Peyer's patch (tissue), 4 donors: ENCODE results near the gene WDR1. TPM values are rescaled to one million over a fixed set of nuclear protein-coding genes. Genes with fewer than 3 reads are reported as not detected.

Source experiments
- DNase-seq, 3 donors: peaks; one replicate each; pipeline ENCODE4 v3.0.0-alpha.2; 2017 to 2019
- H3K27ac ChIP-seq, 4 donors: fragments of 200-600 bp; sonication (generic); one replicate each; pipeline ENCODE4 v1.5.1; 2016 to 2019
- H3K27me3 ChIP-seq, 2 donors: fragments of 200-600 bp; sonication (generic); one replicate each; pipeline ENCODE4 v1.5.1; 2019
- H3K36me3 ChIP-seq, 3 donors: fragments of 200-600 bp; sonication (generic); one replicate each; pipeline ENCODE4 v1.5.1; 2016 to 2019
- H3K4me1 ChIP-seq, 4 donors: fragments of 200-600 bp; sonication (generic); one replicate each; pipeline ENCODE4 v1.5.1; 2016 to 2019
- H3K4me3 ChIP-seq, 4 donors: fragments of 200-600 bp; sonication (generic); 1 replicate in 3 of 4; 2 replicates in 1 of 4; pipeline ENCODE4 v1.5.1; 2016 to 2019; ENCODE audit warnings: mild to moderate bottlenecking in 1 of 4
- H3K9me3 ChIP-seq, 4 donors: fragments of 200-600 bp; sonication (generic); one replicate each; pipeline ENCODE4 v1.5.1; 2016 to 2019; ENCODE audit warnings: mild to moderate bottlenecking in 1 of 4
- POLR2A ChIP-seq, 2 donors: fragments of 450-650 bp; IDR thresholded peaks; one replicate each; pipeline ENCODE4 v1.5.1; 2017; ENCODE audit warnings: antibody characterized with exemption in 2 of 2, mild to moderate bottlenecking in 2 of 2, moderate library complexity in 2 of 2
- total RNA-seq, 4 donors: library from RNA; depleted of rRNA; stranded (reverse); fragments of >200 nt; gene quantifications; one replicate each; pipeline ENCODE4 v1.1.0, GENCODE V29; 2016
- TF ChIP-seq, protein P1 (sequence below), 6 experiments: fragments of 450-650 bp in 4 of 6; fragments of 200-600 bp in 2 of 6; sonication (generic) in 1 of 6; IDR thresholded peaks; one replicate each; pipeline ENCODE4 v1.5.1; 2017 to 2019; ENCODE audit warnings: antibody characterized with exemption in 6 of 6, mild to moderate bottlenecking in 3 of 6, moderate library complexity in 1 of 6

The WDR1 gene
- total RNA-seq, 4 donors from 2014 or later, result 170 to 192 (median 180) TPM

DNA sequence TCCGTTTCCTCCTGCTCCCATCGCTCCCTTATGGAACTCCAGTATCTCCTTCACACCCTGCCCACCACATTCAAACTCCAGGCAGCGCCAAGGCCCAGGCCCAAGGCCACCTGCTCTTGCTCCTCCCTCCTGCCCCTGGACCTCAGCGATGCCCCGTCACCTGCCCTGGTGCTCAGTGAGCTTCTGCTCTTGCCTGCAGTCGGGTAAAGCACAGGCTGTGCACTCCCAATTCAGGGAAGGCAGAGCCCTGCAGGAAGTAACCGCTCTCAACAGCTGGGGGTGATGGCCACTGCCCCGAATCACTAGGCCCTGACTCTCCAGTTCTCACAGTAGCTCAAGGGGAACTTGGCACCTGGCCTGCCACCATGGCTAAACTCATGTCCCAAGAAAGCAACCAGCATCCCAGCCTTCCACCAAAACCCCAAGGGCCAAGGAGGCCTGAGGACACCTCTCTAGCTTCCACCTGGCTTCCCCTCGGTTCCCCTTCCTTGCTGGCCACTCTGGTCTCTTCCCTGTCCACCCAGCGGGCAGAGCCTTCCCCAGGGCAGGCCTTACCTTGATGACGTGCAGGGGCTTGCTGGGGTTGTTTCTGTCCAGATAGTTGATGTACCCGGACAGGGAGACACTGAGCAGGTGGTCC, 29.3 kb downstream of the WDR1 start:
- H3K27ac ChIP-seq, result no peak overlapping the region
- peaks cover 0 to 92% (median 0%) of the 10 kb centered on the region in 3 donors for H3K36me3 ChIP-seq
- peaks cover 0 to 40% (median 4%) of the 10 kb centered on the region in 4 donors for H3K4me1 ChIP-seq
- no peaks in the 10 kb centered on the region for H3K9me3 ChIP-seq
- peak in 1 of 3 donors; percentile 43 for DNase-seq
- no peaks in the 10 kb centered on the region for H3K27me3 ChIP-seq
- TF ChIP-seq POLR2A (IDR thresholded peaks at IDR 0.05), result no peak
- TF ChIP-seq, protein P1, sequence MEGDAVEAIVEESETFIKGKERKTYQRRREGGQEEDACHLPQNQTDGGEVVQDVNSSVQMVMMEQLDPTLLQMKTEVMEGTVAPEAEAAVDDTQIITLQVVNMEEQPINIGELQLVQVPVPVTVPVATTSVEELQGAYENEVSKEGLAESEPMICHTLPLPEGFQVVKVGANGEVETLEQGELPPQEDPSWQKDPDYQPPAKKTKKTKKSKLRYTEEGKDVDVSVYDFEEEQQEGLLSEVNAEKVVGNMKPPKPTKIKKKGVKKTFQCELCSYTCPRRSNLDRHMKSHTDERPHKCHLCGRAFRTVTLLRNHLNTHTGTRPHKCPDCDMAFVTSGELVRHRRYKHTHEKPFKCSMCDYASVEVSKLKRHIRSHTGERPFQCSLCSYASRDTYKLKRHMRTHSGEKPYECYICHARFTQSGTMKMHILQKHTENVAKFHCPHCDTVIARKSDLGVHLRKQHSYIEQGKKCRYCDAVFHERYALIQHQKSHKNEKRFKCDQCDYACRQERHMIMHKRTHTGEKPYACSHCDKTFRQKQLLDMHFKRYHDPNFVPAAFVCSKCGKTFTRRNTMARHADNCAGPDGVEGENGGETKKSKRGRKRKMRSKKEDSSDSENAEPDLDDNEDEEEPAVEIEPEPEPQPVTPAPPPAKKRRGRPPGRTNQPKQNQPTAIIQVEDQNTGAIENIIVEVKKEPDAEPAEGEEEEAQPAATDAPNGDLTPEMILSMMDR (IDR thresholded peaks at IDR 0.05), result no peak
- H3K4me3 ChIP-seq, result no peak overlapping the region

GRCh38 chr4:10086506-10087120, 30.0 kb downstream of the WDR1 start:
- peak in 2 of 3 donors; percentile 35 to 40 for DNase-seq
- peaks cover 0 to 35% (median 4%) of the 10 kb centered on the region in 4 donors for H3K4me1 ChIP-seq
- no peaks in the 10 kb centered on the region for H3K9me3 ChIP-seq
- TF ChIP-seq POLR2A (IDR thresholded peaks at IDR 0.05), result no peak
- TF ChIP-seq, protein P1 (IDR thresholded peaks at IDR 0.05), result no peak
- H3K27ac ChIP-seq, result no peak overlapping the region
- peaks cover 0 to 92% (median 0%) of the 10 kb centered on the region in 3 donors for H3K36me3 ChIP-seq
- no peak overlapping the region for H3K4me3 ChIP-seq
- no peaks in the 10 kb centered on the region for H3K27me3 ChIP-seq

DNA sequence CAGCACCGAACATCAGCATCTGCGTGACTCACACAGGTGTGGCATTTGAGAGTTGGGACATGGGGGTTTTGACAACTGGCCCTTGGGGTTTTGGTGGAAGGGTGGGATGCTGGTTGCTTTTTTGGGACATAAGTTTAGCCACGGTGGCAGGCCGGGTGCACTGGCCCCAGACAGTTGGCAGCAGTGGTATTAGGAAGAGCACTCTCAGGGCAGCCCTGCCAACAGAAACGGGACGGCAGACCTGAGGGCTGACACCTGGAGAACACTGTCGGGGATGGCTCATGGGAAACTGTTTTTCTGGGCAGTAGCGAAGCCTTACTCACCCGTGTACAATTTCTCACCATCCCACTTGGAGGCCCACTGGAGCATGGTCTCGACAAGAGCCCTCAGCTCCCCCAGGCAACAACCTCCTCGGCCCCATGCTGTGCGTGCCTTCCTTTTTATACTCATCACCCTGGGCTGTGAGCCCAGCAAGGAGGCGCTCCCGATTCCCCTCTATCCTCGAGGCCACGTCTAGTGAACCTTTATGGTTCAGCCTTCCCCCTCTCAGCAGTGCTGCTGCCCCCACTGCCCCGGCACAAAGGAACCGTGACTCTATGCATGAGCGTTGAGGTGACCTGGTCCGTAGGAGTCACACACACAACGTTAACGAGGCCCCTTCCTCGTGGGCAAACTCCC, 30.6 kb downstream of the WDR1 start:
- H3K27me3 ChIP-seq, result no peaks in the 10 kb centered on the region
- DNase-seq, result peak in 2 of 3 donors; percentile 29 to 39
- H3K27ac ChIP-seq, result peak overlapping the region in 1 of 4 donors; percentile 22
- H3K9me3 ChIP-seq, result no peaks in the 10 kb centered on the region
- no peak overlapping the region for H3K4me3 ChIP-seq
- TF ChIP-seq, protein P1 (IDR thresholded peaks at IDR 0.05), result no peak
- TF ChIP-seq POLR2A (IDR thresholded peaks at IDR 0.05), result no peak
- H3K4me1 ChIP-seq, result peaks cover 0 to 29% (median 4%) of the 10 kb centered on the region in 4 donors
- H3K36me3 ChIP-seq, result peaks cover 0 to 92% (median 0%) of the 10 kb centered on the region in 3 donors

DNA sequence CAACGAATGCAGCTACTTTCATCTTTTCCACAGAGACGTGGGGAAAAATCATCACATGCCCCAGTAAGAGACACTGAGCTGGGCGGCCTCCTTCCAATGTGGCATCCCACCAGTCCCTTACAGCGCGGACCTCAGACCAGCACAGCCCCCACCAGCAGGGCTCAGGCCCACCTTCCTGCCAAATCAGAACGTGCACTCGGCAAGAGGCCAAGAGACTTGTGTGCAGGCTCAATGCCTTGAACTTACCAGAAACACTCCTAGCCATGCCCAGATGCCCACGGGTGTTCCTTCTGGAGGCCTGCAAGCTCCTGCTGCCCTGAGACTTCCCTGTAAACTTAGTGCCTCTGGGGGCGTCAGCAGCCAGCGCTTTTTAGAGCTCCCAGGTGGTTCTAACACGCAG, 31.2 kb downstream of the WDR1 start:
- peak in 1 of 3 donors; percentile 40 for DNase-seq
- Histone ChIP-seq H3K36me3 (peaks cover 0 to 92% (median 0%) of the 10 kb centered on the region in 3 donors), H3K9me3 (no peaks in the 10 kb centered on the region), H3K27ac (peak overlapping the region in 1 of 4 donors; percentile 22), H3K4me1 (peaks cover 0 to 23% (median 4%) of the 10 kb centered on the region in 4 donors), H3K27me3 (no peaks in the 10 kb centered on the region), H3K4me3 (no peak overlapping the region)
- TF ChIP-seq, protein P1 (IDR thresholded peaks at IDR 0.05), result no peak
- TF ChIP-seq POLR2A (IDR thresholded peaks at IDR 0.05), result no peak

DNA sequence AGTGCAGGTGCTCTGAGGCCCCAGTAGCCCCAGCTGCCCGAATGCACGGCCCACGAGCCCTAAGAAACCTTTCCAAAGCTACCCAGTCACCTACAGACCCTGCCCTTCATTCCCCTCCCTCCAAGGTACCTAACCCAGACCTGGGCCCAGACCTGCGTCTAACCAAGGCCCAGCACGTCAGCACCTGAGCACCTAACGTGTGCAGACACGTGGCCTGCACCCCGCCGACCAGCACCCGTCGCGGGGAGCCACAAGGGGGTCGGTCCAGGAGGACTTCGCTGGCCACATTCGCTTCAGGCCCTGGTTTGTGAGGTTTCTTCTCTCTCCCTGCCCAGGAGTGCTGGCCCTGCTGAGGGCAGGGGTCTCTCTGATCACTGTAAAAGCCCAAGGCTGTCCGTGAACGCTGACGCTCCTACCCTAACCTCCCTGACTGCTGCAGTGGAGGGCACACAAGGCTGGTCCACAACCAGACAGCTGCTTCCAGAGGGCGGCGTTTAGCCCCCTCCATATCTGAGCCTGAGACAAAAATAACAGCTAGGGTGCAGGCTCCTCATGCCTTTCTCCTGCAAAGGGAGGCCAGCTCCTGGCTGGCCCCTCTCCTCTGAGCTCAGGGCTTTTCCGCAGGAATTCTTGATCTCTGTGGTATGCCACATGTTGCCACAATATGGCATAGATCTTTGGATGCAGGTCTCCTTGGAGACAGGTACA, 31.8 kb downstream of the WDR1 start:
- Histone ChIP-seq H3K27ac (peak overlapping the region in 1 of 4 donors; percentile 28), H3K36me3 (peaks cover 0 to 94% (median 0%) of the 10 kb centered on the region in 3 donors), H3K27me3 (no peaks in the 10 kb centered on the region), H3K9me3 (no peaks in the 10 kb centered on the region), H3K4me1 (peaks cover 0 to 17% (median 1%) of the 10 kb centered on the region in 4 donors), H3K4me3 (no peak overlapping the region)
- peak in 2 of 3 donors; percentile 37 to 38 for DNase-seq
- TF ChIP-seq, protein P1 (IDR thresholded peaks at IDR 0.05), result no peak
- TF ChIP-seq POLR2A (IDR thresholded peaks at IDR 0.05), result no peak
